A673 (cell line): ENCODE data around the gene FBXL13. TPM values are rescaled to one million over a fixed set of nuclear protein-coding genes. Genes with fewer than 3 reads are reported as not detected.
A peak's percentile ranks its signal among the peaks of the same experiment; 100 is the strongest.

Experiments
- BruUV-seq: library from RNA; stranded (reverse); fragments of 400-500 nt; replicated peaks from 2 replicates; lab custom pipeline; 2021; lab: Mats Ljungman, UMichigan
- CTCF ChIA-PET: fragments of 300-600 bp; sonication (Branson Sonifier 250); formaldehyde crosslinking; loops from one replicate; lab custom pipeline; 2022; ENCODE audit warnings: antibody characterized with exemption; lab: Charles Lee
- POLR2A ChIA-PET: fragments of 300-600 bp; sonication (Branson Sonifier 250); formaldehyde crosslinking; loops from one replicate; lab custom pipeline; 2022; ENCODE audit warnings: antibody characterized with exemption; ENCODE audit not compliant: low non-redundant PET; lab: Charles Lee
- DNase-seq: peaks from one replicate; pipeline ENCODE4 v3.0.0-alpha.2; 2015; ENCODE audit warnings: low spot score
- H3K27ac ChIP-seq: fragments of 200-600 bp; sonication (generic); 2 replicates; pipeline ENCODE4 v1.5.1; 2016; ENCODE audit warnings: mixed run types, low read depth, mild to moderate bottlenecking, mixed read lengths, antibody characterized with exemption, low read length; ENCODE audit not compliant: poor library complexity, severe bottlenecking
- H3K27me3 ChIP-seq: fragments of 200-600 bp; sonication (generic); replicated peaks from 2 replicates; pipeline ENCODE4 v1.6.1; 2017; ENCODE audit warnings: mixed run types, low read depth, mild to moderate bottlenecking, mixed read lengths, antibody characterized with exemption, low read length; ENCODE audit not compliant: insufficient read depth, poor library complexity
- H3K36me3 ChIP-seq: fragments of 200-600 bp; sonication (generic); 2 replicates; pipeline ENCODE4 v1.6.1; 2016; ENCODE audit warnings: mixed run types, mild to moderate bottlenecking, mixed read lengths, antibody characterized with exemption, low read length; ENCODE audit not compliant: insufficient read depth, poor library complexity, severe bottlenecking
- H3K4me1 ChIP-seq: fragments of 200-600 bp; sonication (generic); 2 replicates; pipeline ENCODE4 v1.6.1; 2017; ENCODE audit warnings: mixed run types, mild to moderate bottlenecking, mixed read lengths, antibody characterized with exemption, low read length; ENCODE audit not compliant: insufficient read depth, poor library complexity, severe bottlenecking
- H3K4me3 ChIP-seq: fragments of 200-600 bp; sonication (generic); 2 replicates; pipeline ENCODE4 v1.5.1; 2016; ENCODE audit warnings: low read depth, mixed run types, mild to moderate bottlenecking, mixed read lengths, low read length; ENCODE audit not compliant: poor library complexity, severe bottlenecking
- H3K9me3 ChIP-seq: fragments of 200-600 bp; sonication (generic); 2 replicates; pipeline ENCODE4 v1.6.1; 2016; ENCODE audit warnings: mixed run types, low read depth, mild to moderate bottlenecking, mixed read lengths, antibody characterized with exemption, low read length; ENCODE audit not compliant: poor library complexity, severe bottlenecking
- CTCF ChIP-seq: fragments of 300-800, 200-600 bp; sonication (generic); conservative IDR thresholded peaks from 2 replicates; pipeline ENCODE4 v1.5.1; 2017; ENCODE audit warnings: low read depth, mild to moderate bottlenecking, antibody characterized with exemption, low read length, moderate library complexity, mixed read lengths
- EZH2 ChIP-seq: fragments of 200-600 bp; sonication (generic); IDR thresholded peaks from 2 replicates; pipeline ENCODE4 v1.6.1; 2017; ENCODE audit warnings: borderline replicate concordance, low read depth, mild to moderate bottlenecking, mixed read lengths, antibody characterized with exemption, low read length; ENCODE audit not compliant: poor library complexity, severe bottlenecking
- intact Hi-C: fragments of 100-400 bp; cut with micrococcal nuclease; formaldehyde crosslinking; loops from one replicate; pipeline ENCODE4 v1.10.0; 2022; ENCODE audit not compliant: unreplicated experiment
- total RNA-seq: library from RNA; stranded (reverse); gene quantifications from 2 replicates; pipeline ENCODE4 v1.2.3, GENCODE V29; 2021

Gene FBXL13
- total RNA-seq, 1 experiment from 2014 or later, result 0.37 TPM

- no peaks in the 10 kb centered on the region for H3K27me3 ChIP-seq
- H3K36me3 ChIP-seq, result no peaks in the 10 kb centered on the region
Observed at GRCh38 chr7:102976493-102976892, 98.1 kb downstream of the FBXL13 start.

GRCh38 chr7:102975854-102976253 is 98.7 kb downstream of the FBXL13 start:
- Histone ChIP-seq H3K9me3 (no peaks in the 10 kb centered on the region), H3K36me3 (no peaks in the 10 kb centered on the region), H3K4me3 (no peak overlapping the region), H3K4me1 (no peaks in the 10 kb centered on the region), H3K27me3 (no peaks in the 10 kb centered on the region), H3K27ac (no peak overlapping the region)
- BruUV-seq, result no TSS peak
- intact Hi-C loops, result no loop called here
- TF ChIP-seq CTCF, result no peak
- no peak for DNase-seq
- CTCF ChIA-PET, result no interaction called here
- POLR2A ChIA-PET, result no interaction called here

More at GRCh38 chr7:102976493-102976892, 98.1 kb downstream of the FBXL13 start:
- POLR2A ChIA-PET, result no interaction called here
- CTCF ChIA-PET, result no interaction called here
- TF ChIP-seq CTCF (no peak), EZH2 (no peak)
- Histone ChIP-seq H3K9me3 (no peaks in the 10 kb centered on the region), H3K27ac (no peak overlapping the region), H3K4me1 (no peaks in the 10 kb centered on the region), H3K4me3 (no peak overlapping the region)
- intact Hi-C loops, result no loop called here
- no TSS peak for BruUV-seq
- no peak for DNase-seq

GRCh38 chr7:102974366-102975236 is 100.0 kb downstream of the FBXL13 start:
- intact Hi-C loops, result no loop called here
- Histone ChIP-seq H3K27me3 (no peaks in the 10 kb centered on the region), H3K4me3 (no peak overlapping the region), H3K4me1 (no peaks in the 10 kb centered on the region), H3K27ac (no peak overlapping the region), H3K9me3 (no peaks in the 10 kb centered on the region), H3K36me3 (no peaks in the 10 kb centered on the region)
- peak; percentile 52 for TF ChIP-seq CTCF
- TF ChIP-seq EZH2, result no peak
- ChIA-PET POLR2A (no interaction called here), CTCF (no interaction called here)
- peak; percentile 40 for DNase-seq
- BruUV-seq, result no TSS peak
